ENCODE measurements around the gene RERE.

GRCh38 chr1:8554956-8555534 is 262.4 kb downstream of the RERE start:
- TF ChIP-seq CTCF (IDR thresholded peaks at IDR 0.05; ENCODE audit: insufficient read depth, low read depth, low read length), result no peak
- TF ChIP-seq EZH2 (IDR thresholded peaks at IDR 0.05; ENCODE audit: insufficient read depth, low read length), result no peak
